ENCODE data around the gene FRMD4A.

DNA sequence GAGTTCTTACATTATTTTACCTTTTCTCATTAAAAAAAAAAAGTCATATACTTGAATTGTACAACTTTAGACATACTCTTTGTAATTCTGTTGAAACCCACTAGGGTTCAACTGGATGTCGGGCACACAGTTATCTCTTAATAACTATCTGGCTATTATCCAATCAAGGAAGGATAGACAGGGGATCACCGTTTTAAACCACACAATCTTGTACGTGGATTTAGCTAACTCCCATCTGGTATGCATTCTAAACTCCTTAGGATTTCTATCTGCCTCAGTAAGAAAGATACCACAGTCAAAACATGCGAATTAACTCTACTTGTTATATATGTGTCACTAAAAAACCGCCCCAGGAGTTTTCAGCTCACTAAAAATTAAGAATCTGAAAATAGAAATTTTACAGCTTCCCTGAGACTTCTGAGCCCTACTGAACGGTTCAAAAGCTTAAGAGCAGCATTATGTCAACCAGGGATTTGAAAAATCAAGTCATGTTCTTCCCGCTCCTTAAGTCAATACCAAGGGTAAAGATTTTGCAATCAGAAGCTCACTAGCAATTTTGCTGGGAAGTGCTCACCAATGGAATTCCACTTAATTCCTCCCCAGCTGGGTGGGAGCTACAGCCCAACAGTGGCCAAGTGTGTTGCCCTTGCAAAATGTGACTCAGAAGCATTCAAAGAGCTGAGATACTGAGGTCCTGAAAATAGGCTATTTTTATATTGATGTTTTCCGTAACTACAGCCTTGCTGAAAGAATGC, 267.0 kb downstream of the FRMD4A start:
- TF ChIP-seq, protein P1, sequence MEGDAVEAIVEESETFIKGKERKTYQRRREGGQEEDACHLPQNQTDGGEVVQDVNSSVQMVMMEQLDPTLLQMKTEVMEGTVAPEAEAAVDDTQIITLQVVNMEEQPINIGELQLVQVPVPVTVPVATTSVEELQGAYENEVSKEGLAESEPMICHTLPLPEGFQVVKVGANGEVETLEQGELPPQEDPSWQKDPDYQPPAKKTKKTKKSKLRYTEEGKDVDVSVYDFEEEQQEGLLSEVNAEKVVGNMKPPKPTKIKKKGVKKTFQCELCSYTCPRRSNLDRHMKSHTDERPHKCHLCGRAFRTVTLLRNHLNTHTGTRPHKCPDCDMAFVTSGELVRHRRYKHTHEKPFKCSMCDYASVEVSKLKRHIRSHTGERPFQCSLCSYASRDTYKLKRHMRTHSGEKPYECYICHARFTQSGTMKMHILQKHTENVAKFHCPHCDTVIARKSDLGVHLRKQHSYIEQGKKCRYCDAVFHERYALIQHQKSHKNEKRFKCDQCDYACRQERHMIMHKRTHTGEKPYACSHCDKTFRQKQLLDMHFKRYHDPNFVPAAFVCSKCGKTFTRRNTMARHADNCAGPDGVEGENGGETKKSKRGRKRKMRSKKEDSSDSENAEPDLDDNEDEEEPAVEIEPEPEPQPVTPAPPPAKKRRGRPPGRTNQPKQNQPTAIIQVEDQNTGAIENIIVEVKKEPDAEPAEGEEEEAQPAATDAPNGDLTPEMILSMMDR (IDR thresholded peaks at IDR 0.05; ENCODE audit: low read length), result no peak
- TF ChIP-seq EZH2 (optimal IDR thresholded peaks at IDR 0.05; ENCODE audit: low read depth, low read length) (no peak), EZH2phosphoT487 (IDR thresholded peaks at IDR 0.05; ENCODE audit: low read length) (no peak)

Data from MM.1S (cell line).